ENCODE data around the gene DNAJB8. TPM values are rescaled to one million over a fixed set of nuclear protein-coding genes. Genes with fewer than 3 reads are reported as not detected.

Gene DNAJB8
- total RNA-seq, 4 donors from 2014 or later = not detected

DNA sequence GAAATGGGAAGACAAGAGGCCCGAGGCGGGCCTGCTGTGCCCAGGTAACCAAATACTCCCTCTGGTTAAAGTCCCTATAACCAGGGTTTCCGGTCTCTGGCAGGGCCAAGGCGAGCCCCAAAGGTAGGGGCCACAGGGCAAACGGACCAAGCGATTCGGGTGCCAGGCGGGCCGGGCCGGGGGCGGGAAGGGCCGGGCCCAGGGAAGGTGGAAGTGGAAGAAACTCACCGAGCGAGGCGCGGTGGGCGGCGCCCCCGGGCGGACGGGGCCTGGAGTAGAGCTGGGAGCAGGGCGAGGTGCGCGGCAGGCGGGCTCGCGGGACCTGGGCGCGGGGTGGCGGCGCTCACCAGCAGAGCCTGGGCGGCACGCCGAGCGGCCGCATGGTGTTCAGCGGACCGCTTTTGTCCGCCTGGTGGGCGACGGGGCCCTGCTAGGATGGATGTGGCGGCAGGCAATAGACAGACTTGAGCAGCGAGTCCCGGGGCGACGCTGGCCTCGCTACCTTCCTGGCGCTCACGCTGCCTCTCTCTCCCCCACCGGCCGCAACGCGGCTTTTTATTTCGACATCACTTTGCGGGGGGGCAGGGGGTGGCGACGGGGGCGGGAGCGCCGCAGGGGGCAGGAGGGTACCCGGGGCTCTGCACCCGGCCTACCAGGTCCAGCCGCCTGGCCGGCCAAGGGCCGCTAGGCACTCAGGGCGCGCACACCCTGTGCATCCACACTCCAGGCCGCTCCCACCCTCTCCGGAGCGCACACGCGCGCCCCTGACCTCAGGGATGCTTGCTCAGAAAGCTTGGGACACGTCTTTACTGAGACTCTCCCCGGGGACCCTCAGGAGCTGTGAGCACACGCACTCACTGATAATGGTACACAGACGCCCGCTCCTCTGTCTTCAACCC is 26.2 kb upstream of the DNAJB8 start, which contains the start of gene GATA2:
Gene GATA2 (minus strand): TSS at position 531 of the 899 bp plus-strand sequence. CDS start 6,170 bp downstream, outside the sequence.
- TF ChIP-seq POLR2AphosphoS5 (IDR thresholded peaks at IDR 0.05) (peak in 1 of 2 donors; percentile 12), EP300 (IDR thresholded peaks at IDR 0.05) (no peak)
- Histone ChIP-seq H3K9me3 (no peaks in the 10 kb centered on the region), H3K27ac (replicated peaks in 1 of 4) (no peak within 1 kb of the TSS), H3K4me3 (peak within 1 kb of the TSS; percentile 14 to 63 (median 20)), H3K4me1 (peaks cover 57 to 80% (median 72%) of the 10 kb centered on the region in 4 donors), H3K27me3 (peaks cover 22 to 100% (median 85%) of the 10 kb centered on the region in 4 donors), H3K36me3 (peaks cover 0 to 7% (median 0%) of the 10 kb centered on the region in 4 donors)
- intact Hi-C loops (cut with DNase I) = no loop called here
- 10% methylated on average over 35 of the region's 78 CpGs for WGBS
- no peak for DNase-seq (ENCODE audit: extremely low spot score)

DNA sequence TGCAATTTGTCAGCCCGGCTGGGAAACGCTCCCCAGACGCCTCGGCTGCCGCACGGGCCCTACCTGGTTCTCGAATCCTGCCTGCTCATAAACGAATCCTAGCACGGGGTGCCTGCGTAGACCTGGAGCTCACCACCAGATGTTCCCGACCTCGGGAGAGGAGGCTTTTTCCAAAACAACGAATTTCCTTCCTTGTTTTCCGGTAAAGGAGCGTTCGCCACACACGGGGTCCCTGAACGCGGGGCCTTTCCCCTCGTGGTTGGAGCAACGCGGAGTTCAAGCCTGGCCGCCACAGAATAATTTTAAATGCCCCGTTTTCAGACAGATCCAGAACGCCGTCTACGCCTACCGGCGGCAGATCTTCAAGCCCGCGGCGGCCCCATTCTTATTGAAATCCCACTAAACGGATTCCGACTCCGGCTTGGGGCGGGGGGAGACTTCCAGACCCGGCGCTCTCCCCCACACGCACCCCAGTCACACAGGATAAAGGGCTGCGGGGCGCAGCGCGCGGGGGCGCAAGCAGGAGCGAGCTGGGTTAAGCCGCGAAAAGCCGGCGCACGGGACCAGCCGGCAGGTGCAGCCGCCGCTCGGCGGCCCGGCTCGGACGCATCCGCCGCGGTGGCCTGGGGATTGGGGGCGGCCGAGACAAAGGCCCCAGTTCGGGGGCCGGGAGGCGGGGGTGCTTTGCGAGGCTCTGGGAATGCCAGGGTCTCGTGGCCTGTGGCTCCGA is 25.4 kb upstream of the DNAJB8 start:
- WGBS = 42% methylated on average over 11 of the region's 70 CpGs
- peaks cover 22 to 100% (median 88%) of the 10 kb centered on the region in 4 donors for H3K27me3 ChIP-seq
- H3K4me3 ChIP-seq = peak overlapping the region; percentile 14 to 63 (median 20)

GRCh38 chr3:128491691-128491940 is 24.9 kb upstream of the DNAJB8 start:
- H3K27me3 ChIP-seq = peaks cover 24 to 100% (median 89%) of the 10 kb centered on the region in 4 donors
- WGBS = 27% methylated on average over 18 of the region's 19 CpGs
- H3K4me1 ChIP-seq = peaks cover 59 to 80% (median 72%) of the 10 kb centered on the region in 4 donors
- no peak for DNase-seq (ENCODE audit: extremely low spot score)
- no peak overlapping the region for H3K27ac ChIP-seq (replicated peaks in 1 of 4)
- peaks cover 0 to 7% (median 0%) of the 10 kb centered on the region in 4 donors for H3K36me3 ChIP-seq
- H3K4me3 ChIP-seq = peak overlapping the region in 3 of 4 donors; percentile 14 to 63 (median 17)
- TF ChIP-seq EP300 (IDR thresholded peaks at IDR 0.05) = no peak
- TF ChIP-seq CTCF (IDR thresholded peaks at IDR 0.05) = no peak
- TF ChIP-seq POLR2AphosphoS5 (IDR thresholded peaks at IDR 0.05) = no peak
- TF ChIP-seq POLR2A (IDR thresholded peaks at IDR 0.05; ENCODE audit: low read depth) = no peak
- no peaks in the 10 kb centered on the region for H3K9me3 ChIP-seq
- intact Hi-C loops (cut with DNase I) = no loop called here

More for the DNA sequence above, 25.4 kb upstream of the DNAJB8 start:
- Histone ChIP-seq H3K27ac (replicated peaks in 1 of 4) (no peak overlapping the region), H3K9me3 (no peaks in the 10 kb centered on the region), H3K36me3 (peaks cover 0 to 7% (median 0%) of the 10 kb centered on the region in 4 donors), H3K4me1 (peaks cover 60 to 80% (median 72%) of the 10 kb centered on the region in 4 donors)
- intact Hi-C loops (cut with DNase I) = no loop called here
- TF ChIP-seq POLR2AphosphoS5 (IDR thresholded peaks at IDR 0.05) (peak in 1 of 2 donors; percentile 49), EP300 (IDR thresholded peaks at IDR 0.05) (no peak)
- no peak for DNase-seq (ENCODE audit: extremely low spot score)

GRCh38 chr3:128490915-128491690 is 24.4 kb upstream of the DNAJB8 start:
- peaks cover 61 to 80% (median 75%) of the 10 kb centered on the region in 4 donors for H3K4me1 ChIP-seq
- no peak overlapping the region for H3K27ac ChIP-seq (replicated peaks in 1 of 4)
- no peak for TF ChIP-seq CTCF (IDR thresholded peaks at IDR 0.05)
- no peak for TF ChIP-seq POLR2AphosphoS5 (IDR thresholded peaks at IDR 0.05)
- no peak for TF ChIP-seq EP300 (IDR thresholded peaks at IDR 0.05)
- TF ChIP-seq POLR2A (IDR thresholded peaks at IDR 0.05; ENCODE audit: low read depth) = no peak
- peaks cover 29 to 100% (median 89%) of the 10 kb centered on the region in 4 donors for H3K27me3 ChIP-seq
- no peaks in the 10 kb centered on the region for H3K9me3 ChIP-seq
- H3K4me3 ChIP-seq = peak overlapping the region; percentile 24 to 63 (median 61)
- no peak for DNase-seq (ENCODE audit: extremely low spot score)
- WGBS = 17% methylated on average over 22 of the region's 23 CpGs
- intact Hi-C loops (cut with DNase I) = no loop called here
- H3K36me3 ChIP-seq = peaks cover 0 to 8% (median 0%) of the 10 kb centered on the region in 4 donors

DNA sequence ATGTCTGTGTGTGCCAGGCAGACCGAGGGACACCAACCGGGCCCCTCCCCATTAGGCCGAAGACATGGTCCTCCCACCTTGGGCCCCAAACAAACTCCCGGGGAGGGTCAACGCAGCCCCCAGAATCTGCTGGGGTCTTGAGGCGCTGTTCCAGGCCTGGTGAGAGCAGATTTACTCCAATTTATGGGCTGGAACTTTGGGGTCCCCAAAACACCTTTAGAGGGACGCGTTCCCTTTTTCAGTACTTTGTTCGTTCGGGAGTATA is 23.9 kb upstream of the DNAJB8 start:
- Histone ChIP-seq H3K9me3 (no peaks in the 10 kb centered on the region), H3K27ac (replicated peaks in 1 of 4) (peak overlapping the region in 1 of 4 donors; percentile 83), H3K4me3 (peak overlapping the region; percentile 59 to 63 (median 62)), H3K4me1 (peaks cover 61 to 86% (median 76%) of the 10 kb centered on the region in 4 donors), H3K27me3 (peaks cover 30 to 100% (median 91%) of the 10 kb centered on the region in 4 donors), H3K36me3 (peaks cover 0 to 14% (median 0%) of the 10 kb centered on the region in 4 donors)
- TF ChIP-seq POLR2AphosphoS5 (IDR thresholded peaks at IDR 0.05) = no peak
- TF ChIP-seq EP300 (IDR thresholded peaks at IDR 0.05) = no peak
- TF ChIP-seq POLR2A (IDR thresholded peaks at IDR 0.05; ENCODE audit: low read depth) = no peak
- no peak for TF ChIP-seq CTCF (IDR thresholded peaks at IDR 0.05)
- DNase-seq (ENCODE audit: extremely low spot score) = no peak
- WGBS = 15% methylated on average over 9 of the region's 10 CpGs
- intact Hi-C loops (cut with DNase I) = no loop called here
